Transverse colon (tissue), 4 donors: ENCODE measurements around the gene SPIN2B. TPM values are rescaled to one million over a fixed set of nuclear protein-coding genes. Genes with fewer than 3 reads are reported as not detected.
"Not testable (repeated sequence)": the region's sequence is repeated elsewhere in the genome, so short reads cannot be mapped to it uniquely, and the experiment has no call there.

ENCODE experiments used
- DNase-seq: peaks from one replicate; pipeline ENCODE4 v3.0.0-alpha.2; 2019
- H3K27ac ChIP-seq, 4 donors: fragments of 200-600 bp; sonication (generic); 2 replicates each; pipeline ENCODE4 v1.5.1; 2016 to 2018; ENCODE audit warnings: inconsistent platforms in 4 of 4
- H3K27me3 ChIP-seq: fragments of 200-600 bp; sonication (generic); 2 replicates; pipeline ENCODE4 v1.5.1; 2017; ENCODE audit warnings: inconsistent platforms
- H3K36me3 ChIP-seq, 4 donors: fragments of 200-600 bp; sonication (generic); 2 replicates each; pipeline ENCODE4 v1.5.1; 2017 to 2019; ENCODE audit warnings: inconsistent platforms in 4 of 4
- H3K4me1 ChIP-seq, 4 donors: fragments of 200-600 bp; sonication (generic); 2 replicates each; pipeline ENCODE4 v1.5.1; 2017 to 2020; ENCODE audit warnings: inconsistent platforms in 4 of 4
- H3K4me3 ChIP-seq, 4 donors: fragments of 200-600 bp; sonication (generic); 1 replicate in 1 of 4; 2 replicates in 3 of 4; pipeline versions ENCODE4 v1.5.1 to v1.6.1; 2017 to 2019; ENCODE audit warnings: inconsistent platforms in 4 of 4
- H3K9me3 ChIP-seq, 2 donors: fragments of 200-600 bp; sonication (generic); 2 replicates each; pipeline ENCODE4 v1.5.1; 2017 to 2019; ENCODE audit warnings: inconsistent platforms in 2 of 2
- EP300 ChIP-seq: sonication (generic); formaldehyde crosslinking; IDR thresholded peaks from one replicate; pipeline ENCODE4 v1.6.1; 2017; ENCODE audit warnings: antibody characterized with exemption, low read depth
- POLR2A ChIP-seq: fragments of 450-650 bp; IDR thresholded peaks from one replicate; pipeline ENCODE4 v1.6.1; 2016; ENCODE audit warnings: antibody characterized with exemption, mild to moderate bottlenecking, moderate library complexity
- POLR2AphosphoS5 ChIP-seq, 3 donors: sonication (generic); formaldehyde crosslinking; IDR thresholded peaks; one replicate each; pipeline ENCODE4 v1.6.1; 2016; ENCODE audit warnings: antibody characterized with exemption in 3 of 3
- WGBS, 2 donors: methylation state at CpG; one replicate each; pipeline ENCODE4 v1.1.5; 2018; ENCODE audit warnings: low coverage in 1 of 2; 5-methylcytosine and 5-hydroxymethylcytosine counted together
- in situ Hi-C, 4 donors: fragments of 200-750 bp; cut with MboI; loops; one replicate each; pipeline versions ENCODE4 v1.15.0 to v1.15.1; 2017; ENCODE audit warnings: low sequenced_read_pairs in 3 of 4, low pct_ligation_motif_present in 1 of 4, low pct_unique_long_range_greater_than_20kb in 1 of 4
- intact Hi-C: fragments of 100-400 bp; cut with DNase I; formaldehyde crosslinking; loops from one replicate; pipeline ENCODE4 v1.15.1; 2023; ENCODE audit warnings: low total_unique reads
- total RNA-seq, 4 donors: library from RNA; depleted of rRNA; stranded (reverse); fragments of >200 nt; gene quantifications; one replicate each; pipeline ENCODE4 v1.1.0, GENCODE V29; 2016
- TF ChIP-seq, protein P1 (sequence below), 5 experiments: fragments of 200-600 bp in 3 of 5; fragments of 450-650 bp in 2 of 5; sonication (generic) in 3 of 5; IDR thresholded peaks; 1 replicate in 2 of 5; 2 replicates in 3 of 5; pipeline ENCODE4 v1.5.1; 2016 to 2017; ENCODE audit warnings: antibody characterized with exemption in 5 of 5, inconsistent platforms in 3 of 5, mild to moderate bottlenecking in 2 of 5, moderate library complexity in 1 of 5

Gene SPIN2B
- total RNA-seq: 10 to 100 TPM in 2 of 4 donors, 1 to 10 TPM in 1, not detected in 1; 8.6 to 19.8 (median 19.7) TPM

DNA sequence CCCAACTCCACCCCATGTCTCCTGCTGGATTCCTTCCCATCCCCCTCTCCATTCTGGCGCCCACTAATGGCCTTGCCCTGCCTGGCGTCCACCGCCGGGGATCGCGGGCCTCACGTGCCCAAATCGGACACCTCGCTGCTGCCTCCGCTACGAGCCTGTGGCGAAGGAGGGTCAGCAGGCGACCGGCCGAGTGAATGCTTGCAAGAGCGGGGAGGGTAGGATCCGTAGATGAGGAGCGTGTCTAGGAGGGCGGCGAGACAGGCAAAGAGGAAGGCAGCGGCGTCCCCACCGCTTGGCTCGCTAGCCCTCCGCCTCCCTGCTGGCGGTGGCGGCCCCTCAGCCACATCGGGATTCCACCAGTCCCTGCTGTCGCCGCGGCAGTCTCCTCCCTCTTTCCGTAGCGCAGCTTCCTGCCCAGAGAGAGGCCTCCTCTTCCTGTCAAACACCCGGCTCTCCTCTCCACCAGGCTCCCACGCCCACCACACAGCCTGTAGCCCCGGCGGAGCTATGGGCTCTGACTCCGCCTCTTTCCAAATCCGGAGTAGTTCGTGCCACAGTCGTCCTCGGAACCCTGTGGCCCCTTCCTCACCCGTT is at the start of gene SPIN2B:
TSS of gene SPIN2B (minus strand) at position 387 of the 594 bp plus-strand sequence.
- Histone ChIP-seq H3K27me3 (no peaks in the 10 kb centered on the region), H3K9me3 (no peaks in the 10 kb centered on the region), H3K4me3 (peak within 1 kb of the TSS; percentile 38 to 71 (median 52)), H3K4me1 (peaks cover 0 to 5% (median 2%) of the 10 kb centered on the region in 4 donors), H3K27ac (peak within 1 kb of the TSS; percentile 74 to 88 (median 84)), H3K36me3 (no peaks in the 10 kb centered on the region)
- 43% methylated on average over 41 of the region's 43 CpGs; no CpG with 5 or more reads in 1 of the 2 donors for WGBS, 2 donors
- DNase-seq: peak; percentile 83
- intact Hi-C loops: no loop called here
- in situ Hi-C loops: no loop called here
- TF ChIP-seq POLR2AphosphoS5 (IDR thresholded peaks at IDR 0.05) (peak; percentile 58 to 75 (median 60)), POLR2A (peak; percentile 79), EP300 (no peak)
- TF ChIP-seq, protein P1, sequence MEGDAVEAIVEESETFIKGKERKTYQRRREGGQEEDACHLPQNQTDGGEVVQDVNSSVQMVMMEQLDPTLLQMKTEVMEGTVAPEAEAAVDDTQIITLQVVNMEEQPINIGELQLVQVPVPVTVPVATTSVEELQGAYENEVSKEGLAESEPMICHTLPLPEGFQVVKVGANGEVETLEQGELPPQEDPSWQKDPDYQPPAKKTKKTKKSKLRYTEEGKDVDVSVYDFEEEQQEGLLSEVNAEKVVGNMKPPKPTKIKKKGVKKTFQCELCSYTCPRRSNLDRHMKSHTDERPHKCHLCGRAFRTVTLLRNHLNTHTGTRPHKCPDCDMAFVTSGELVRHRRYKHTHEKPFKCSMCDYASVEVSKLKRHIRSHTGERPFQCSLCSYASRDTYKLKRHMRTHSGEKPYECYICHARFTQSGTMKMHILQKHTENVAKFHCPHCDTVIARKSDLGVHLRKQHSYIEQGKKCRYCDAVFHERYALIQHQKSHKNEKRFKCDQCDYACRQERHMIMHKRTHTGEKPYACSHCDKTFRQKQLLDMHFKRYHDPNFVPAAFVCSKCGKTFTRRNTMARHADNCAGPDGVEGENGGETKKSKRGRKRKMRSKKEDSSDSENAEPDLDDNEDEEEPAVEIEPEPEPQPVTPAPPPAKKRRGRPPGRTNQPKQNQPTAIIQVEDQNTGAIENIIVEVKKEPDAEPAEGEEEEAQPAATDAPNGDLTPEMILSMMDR (IDR thresholded peaks at IDR 0.05): peak in 2 of 5 experiments; percentile 4 to 33

DNA sequence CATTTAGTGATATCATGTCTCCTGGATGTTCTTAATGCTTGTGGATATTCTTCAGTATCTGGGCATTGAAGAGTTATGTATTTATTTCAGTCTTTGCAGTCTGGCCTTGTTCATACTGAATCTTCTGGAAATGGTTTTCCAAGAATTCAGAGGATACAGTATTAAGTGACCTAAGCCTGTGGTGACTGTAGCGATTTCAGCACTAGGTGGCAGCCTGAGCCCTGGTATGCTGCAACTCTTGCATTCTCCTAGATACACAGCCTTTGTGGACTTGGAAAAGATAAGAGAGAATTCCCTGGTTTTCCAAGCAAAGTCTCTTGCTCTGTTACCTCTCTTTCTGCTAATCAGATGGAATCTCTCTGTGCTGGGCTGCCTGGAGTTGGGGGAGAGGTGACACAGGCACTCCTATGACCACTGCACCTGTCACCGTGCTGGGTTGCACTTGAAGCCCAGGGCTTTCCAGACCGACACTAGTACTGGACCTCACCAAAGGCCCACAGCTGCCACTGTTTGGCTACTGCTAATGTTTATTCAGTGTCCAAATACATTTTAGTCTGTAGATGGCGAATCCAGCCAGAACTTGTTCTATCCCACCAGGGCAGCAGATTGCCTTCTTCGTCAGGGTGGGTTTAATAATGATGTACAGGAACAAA is 35.2 kb upstream of the SPIN2B start:
- no peaks in the 10 kb centered on the region for H3K9me3 ChIP-seq
- in situ Hi-C loops (no loop called here), intact Hi-C loops (no loop called here)
- peaks cover 0 to 3% (median 0%) of the 10 kb centered on the region in 4 donors for H3K4me1 ChIP-seq
- H3K27ac ChIP-seq: peak overlapping the region in 1 of 4 donors; percentile 62
- H3K27me3 ChIP-seq: no peaks in the 10 kb centered on the region
- no peak overlapping the region for H3K4me3 ChIP-seq
- 68% methylated on average over 5 of the region's 5 CpGs; no CpG with 5 or more reads in 1 of the 2 donors for WGBS, 2 donors
- H3K36me3 ChIP-seq: no peaks in the 10 kb centered on the region
- TF ChIP-seq POLR2A (no peak), POLR2AphosphoS5 (IDR thresholded peaks at IDR 0.05) (no peak)
- TF ChIP-seq, protein P1 (IDR thresholded peaks at IDR 0.05): peak in 4 of 5 experiments; percentile 14 to 40 (median 26)
- peak; percentile 53 for DNase-seq

DNA sequence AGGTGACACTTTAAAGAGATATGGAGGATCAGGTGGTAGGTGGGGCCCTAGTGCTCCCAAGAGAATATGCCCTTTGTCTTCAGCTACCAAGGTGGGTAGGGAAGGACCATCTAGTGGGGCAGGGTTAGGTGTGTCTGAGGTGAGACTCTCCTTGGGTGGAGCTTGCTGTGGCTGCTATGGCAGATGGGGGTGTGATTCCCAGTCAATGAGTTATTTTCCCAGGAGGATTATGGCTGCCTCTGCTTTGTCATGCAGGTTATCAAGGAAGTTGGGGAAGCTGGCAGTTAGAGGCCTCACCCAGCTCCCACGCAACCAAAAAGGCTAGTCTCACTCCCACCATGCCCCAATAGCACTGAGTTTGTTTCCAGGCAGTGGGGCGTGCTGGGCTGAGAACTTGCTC is 33.8 kb upstream of the SPIN2B start:
- H3K4me3 ChIP-seq: no peak overlapping the region
- intact Hi-C loops (no loop called here), in situ Hi-C loops (no loop called here)
- H3K36me3 ChIP-seq: no peaks in the 10 kb centered on the region
- H3K4me1 ChIP-seq: peaks cover 0 to 3% (median 0%) of the 10 kb centered on the region in 4 donors
- TF ChIP-seq POLR2AphosphoS5 (IDR thresholded peaks at IDR 0.05): no peak
- TF ChIP-seq POLR2A: peak; percentile 13
- H3K27me3 ChIP-seq: no peaks in the 10 kb centered on the region
- WGBS, 2 donors: 83% methylated on average over 2 of the region's 2 CpGs; no CpG with 5 or more reads in 1 of the 2 donors
- peak; percentile 29 for DNase-seq
- H3K9me3 ChIP-seq: no peaks in the 10 kb centered on the region
- H3K27ac ChIP-seq: peak overlapping the region in 3 of 4 donors; percentile 38 to 62 (median 40)

GRCh38 chrX:57152222-57152621 is 30.9 kb upstream of the SPIN2B start:
- H3K27ac ChIP-seq, DNase-seq, H3K36me3 ChIP-seq, H3K9me3 ChIP-seq, H3K4me3 ChIP-seq, in situ Hi-C loops, H3K27me3 ChIP-seq, intact Hi-C loops, H3K4me1 ChIP-seq: not testable (repeated sequence)
- WGBS, 2 donors: 87% methylated on average over 8 of the region's 8 CpGs; no CpG with 5 or more reads in 1 of the 2 donors

- no peak for DNase-seq
- WGBS, 2 donors: 76% methylated on average over 4 of the region's 4 CpGs; no CpG with 5 or more reads in 1 of the 2 donors
- H3K27me3 ChIP-seq: no peaks in the 10 kb centered on the region
- H3K36me3 ChIP-seq: no peaks in the 10 kb centered on the region
- H3K4me3 ChIP-seq: no peak overlapping the region
- in situ Hi-C loops: no loop called here
- TF ChIP-seq EP300 (no peak), POLR2AphosphoS5 (IDR thresholded peaks at IDR 0.05) (no peak)
- TF ChIP-seq, protein P1 (IDR thresholded peaks at IDR 0.05): no peak
- H3K27ac ChIP-seq: no peak overlapping the region
- no peaks in the 10 kb centered on the region for H3K4me1 ChIP-seq
- H3K9me3 ChIP-seq: no peaks in the 10 kb centered on the region
- intact Hi-C loops: no loop called here
Observed at GRCh38 chrX:57138674-57139073, 17.3 kb upstream of the SPIN2B start.
